H1 (cell line): ENCODE data around the gene CPNE4. TPM values are rescaled to one million over a fixed set of nuclear protein-coding genes. Genes with fewer than 3 reads are reported as not detected.

Experiments
- CTCF ChIA-PET: fragments of 300-600 bp; sonication (Branson Sonifier 250); formaldehyde crosslinking; loops from one replicate; lab custom pipeline; 2021; ENCODE audit not compliant: partially characterized antibody; lab: Charles Lee
- POLR2A ChIA-PET: fragments of 300-600 bp; sonication (Branson Sonifier 250); formaldehyde crosslinking; loops from one replicate; lab custom pipeline; 2021; ENCODE audit warnings: inconsistent platforms; ENCODE audit not compliant: partially characterized antibody; lab: Charles Lee
- DNase-seq, 2 experiments: peaks; one replicate each; pipeline versions ENCODE4 v3.0.0 to v3.0.0-alpha.2; 2010 to 2022; ENCODE audit warnings: low spot score in 2 of 2, low read depth in 1 of 2, mixed read lengths in 1 of 2
- FAIRE-seq: peaks from 2 replicates; lab custom pipeline; 2011; peaks lifted over from hg19 to GRCh38; lab: Jason Lieb, UNC
- H2AFZ ChIP-seq: 2 replicates; pipeline ENCODE4 v1.8.1; 2012; ENCODE audit warnings: low read length, inconsistent platforms
- H2AK5ac ChIP-seq: 2 replicates; pipeline ENCODE4 v1.6.1; 2013; ENCODE audit warnings: low read depth, low read length
- H2BK120ac ChIP-seq: replicated peaks from 2 replicates; pipeline ENCODE3; 2013; ENCODE audit warnings: low read depth, low read length, inconsistent platforms
- H2BK12ac ChIP-seq: 2 replicates; pipeline ENCODE4 v1.6.1; 2013; ENCODE audit warnings: low read depth, low read length
- H2BK15ac ChIP-seq: 2 replicates; pipeline ENCODE4 v1.6.1; 2013; ENCODE audit warnings: low read length
- H2BK20ac ChIP-seq: 2 replicates; pipeline ENCODE4 v1.6.1; 2013; ENCODE audit warnings: low read length
- H2BK5ac ChIP-seq: 2 replicates; pipeline ENCODE4 v1.6.1; 2013; ENCODE audit warnings: low read depth, low read length
- H3K14ac ChIP-seq: 2 replicates; pipeline ENCODE4 v1.6.1; 2013; ENCODE audit warnings: inconsistent platforms; ENCODE audit not compliant: insufficient read length
- H3K18ac ChIP-seq: 2 replicates; pipeline ENCODE4 v1.6.1; 2013; ENCODE audit warnings: low read length; ENCODE audit errors: extremely low read depth
- H3K23ac ChIP-seq: 2 replicates; pipeline ENCODE4 v1.6.1; 2013; ENCODE audit warnings: inconsistent platforms; ENCODE audit not compliant: insufficient read length
- H3K23me2 ChIP-seq: 2 replicates; pipeline ENCODE4 v1.6.1; 2013; ENCODE audit warnings: low read depth, low read length
- H3K27ac ChIP-seq: 2 replicates; pipeline ENCODE4 v1.6.1; 2011; ENCODE audit warnings: low read depth, low read length, inconsistent platforms
- H3K27me3 ChIP-seq, 4 experiments: replicated peaks in 1 of 4; 1 replicate in 1 of 4; 2 replicates in 3 of 4; pipeline versions ENCODE4 v1.6.1 to v1.8.1; 2011 to 2013; ENCODE audit warnings: low read length in 3 of 4, mild to moderate bottlenecking in 3 of 4, inconsistent platforms in 2 of 4, mixed read lengths in 2 of 4, moderate library complexity in 1 of 4; ENCODE audit not compliant: control insufficient read depth in 3 of 4, insufficient read depth in 3 of 4; ENCODE audit errors: extremely low read depth in 1 of 4
- H3K36me3 ChIP-seq, 4 experiments: 2 replicates each; pipeline versions ENCODE4 v1.6.1 to v1.8.1; 2011 to 2013; ENCODE audit warnings: mild to moderate bottlenecking in 4 of 4, low read length in 3 of 4, moderate library complexity in 2 of 4, control low read depth in 1 of 4, inconsistent platforms in 1 of 4; ENCODE audit not compliant: insufficient read depth in 4 of 4, control insufficient read depth in 2 of 4
- H3K4ac ChIP-seq: replicated peaks from 2 replicates; pipeline ENCODE3; 2013; ENCODE audit warnings: low read length, low read depth, mixed read lengths, inconsistent platforms; ENCODE audit not compliant: insufficient read length
- H3K4me1 ChIP-seq, 4 experiments: replicated peaks in 1 of 4; 1 replicate in 1 of 4; 2 replicates in 3 of 4; pipeline versions ENCODE4 v1.6.1 to v1.8.1; 2011 to 2013; ENCODE audit warnings: low read length in 3 of 4, inconsistent platforms in 2 of 4, mixed read lengths in 1 of 4; ENCODE audit not compliant: insufficient read depth in 4 of 4, control insufficient read depth in 3 of 4
- H3K4me2 ChIP-seq, 2 experiments: 2 replicates each; pipeline versions ENCODE4 v1.6.1 to v1.8.1; 2011 to 2013; ENCODE audit warnings: low read depth in 2 of 2, low read length in 2 of 2, control low read depth in 1 of 2, inconsistent platforms in 1 of 2, mild to moderate bottlenecking in 1 of 2; ENCODE audit not compliant: insufficient read depth in 1 of 2
- H3K4me3 ChIP-seq, 4 experiments: fragments of 200-600, 300-600 bp in 1 of 4; sonication (generic), shearing (Covaris generic), sonication (Bioruptor Twin) in 1 of 4; 2 replicates each; pipeline versions ENCODE4 v1.5.1 to v1.8.1; 2011 to 2016; ENCODE audit warnings: low read length in 4 of 4, low read depth in 3 of 4, control low read depth in 2 of 4, inconsistent platforms in 2 of 4, mild to moderate bottlenecking in 2 of 4, mixed read lengths in 1 of 4, moderate library complexity in 1 of 4; ENCODE audit not compliant: insufficient read depth in 2 of 4; ENCODE audit errors: extremely low read depth in 1 of 4
- H3K56ac ChIP-seq: replicated peaks from 2 replicates; pipeline ENCODE3; 2013; ENCODE audit warnings: low read depth, mild to moderate bottlenecking, mixed read lengths, low read length, inconsistent platforms; ENCODE audit not compliant: insufficient read length
- H3K79me1 ChIP-seq: 2 replicates; pipeline ENCODE4 v1.6.1; 2013; ENCODE audit warnings: low read depth, low read length, control low read depth
- H3K79me2 ChIP-seq, 2 experiments: 2 replicates each; pipeline versions ENCODE4 v1.6.1 to v1.8.1; 2012 to 2013; ENCODE audit warnings: low read length in 2 of 2, mild to moderate bottlenecking in 2 of 2, inconsistent platforms in 1 of 2; ENCODE audit not compliant: insufficient read depth in 2 of 2, control insufficient read depth in 1 of 2
- H3K9ac ChIP-seq, 4 experiments: replicated peaks in 1 of 4; 1 replicate in 1 of 4; 2 replicates in 3 of 4; pipeline versions ENCODE4 v1.6.1 to v1.8.1; 2011 to 2013; ENCODE audit warnings: low read depth in 3 of 4, low read length in 3 of 4, control low read depth in 2 of 4, mild to moderate bottlenecking in 2 of 4, moderate library complexity in 2 of 4, inconsistent platforms in 1 of 4; ENCODE audit errors: extremely low read depth in 1 of 4
- H3K9me3 ChIP-seq, 2 experiments: 2 replicates each; pipeline versions ENCODE4 v1.6.1 to v1.8.1; 2012 to 2013; ENCODE audit warnings: mild to moderate bottlenecking in 2 of 2, moderate library complexity in 2 of 2, control low read depth in 1 of 2, inconsistent platforms in 1 of 2, low read depth in 1 of 2, low read length in 1 of 2, mixed read lengths in 1 of 2; ENCODE audit not compliant: insufficient read depth in 2 of 2
- H4K20me1 ChIP-seq, 2 experiments: replicated peaks in 1 of 2; 2 replicates each; pipeline versions ENCODE3 to v1.8.1; 2011 to 2013; ENCODE audit warnings: inconsistent platforms in 2 of 2, low read length in 2 of 2, mild to moderate bottlenecking in 1 of 2; ENCODE audit not compliant: insufficient read depth in 2 of 2, control insufficient read depth in 1 of 2
- H4K5ac ChIP-seq: 2 replicates; pipeline ENCODE4 v1.6.1; 2013; ENCODE audit warnings: low read length, low read depth, mixed read lengths, inconsistent platforms; ENCODE audit not compliant: insufficient read length
- H4K8ac ChIP-seq: 2 replicates; pipeline ENCODE4 v1.8.0; 2013; ENCODE audit warnings: mild to moderate bottlenecking, moderate library complexity, low read length, inconsistent platforms; ENCODE audit not compliant: insufficient read depth; ENCODE audit errors: extremely low read depth
- H4K91ac ChIP-seq: replicated peaks from 2 replicates; pipeline ENCODE3; 2013; ENCODE audit warnings: low read length, mixed read lengths, inconsistent platforms; ENCODE audit not compliant: insufficient read length
- ATF2 ChIP-seq: IDR thresholded peaks from 2 replicates; pipeline ENCODE4 v1.6.1; 2012; ENCODE audit warnings: low read length, inconsistent platforms
- CTCF ChIP-seq, 3 experiments: IDR thresholded peaks; 1 replicate in 2 of 3; 2 replicates in 1 of 3; pipeline versions ENCODE4 v1.5.1 to v1.6.1; 2011; ENCODE audit warnings: low read length in 3 of 3, mild to moderate bottlenecking in 3 of 3, inconsistent platforms in 2 of 3, low read depth in 1 of 3, moderate library complexity in 1 of 3; ENCODE audit not compliant: insufficient read depth in 1 of 3; ENCODE audit errors: control extremely low read depth in 1 of 3
- PHF8 ChIP-seq: fragments of 200-600 bp; sonication (generic); conservative IDR thresholded peaks from 2 replicates; pipeline ENCODE4 v1.7.1; 2012; ENCODE audit warnings: low read depth, mild to moderate bottlenecking, inconsistent platforms, low read length, moderate library complexity
- RNF2 ChIP-seq: fragments of 200-900, 300-1000 bp; sonication (generic); IDR thresholded peaks from 2 replicates; pipeline ENCODE4 v1.7.1; 2016; ENCODE audit warnings: borderline replicate concordance, low read depth, mild to moderate bottlenecking, antibody characterized with exemption, low read length; ENCODE audit not compliant: poor library complexity, severe bottlenecking; ENCODE audit errors: missing control alignments
- SP4 ChIP-seq: IDR thresholded peaks from 2 replicates; pipeline ENCODE4 v1.6.1; 2012; ENCODE audit warnings: low read length, inconsistent platforms
- ZNF274 ChIP-seq: IDR thresholded peaks from 2 replicates; pipeline ENCODE4 v1.7.0; 2012; ENCODE audit warnings: low read length, borderline replicate concordance; ENCODE audit errors: extremely low read depth
- WGBS, 2 experiments: shearing (Covaris generic) in 1 of 2; methylation state at CpG; one replicate each; pipeline versions ENCODE4 v1.1.6 to v1.1.7; 2013 to 2015; ENCODE audit warnings: low lambda C conversion rate in 2 of 2, mixed read lengths in 2 of 2, inconsistent platforms in 1 of 2, low coverage in 1 of 2, missing lambda C conversion rate in 1 of 2; ENCODE audit not compliant: insufficient replicate concordance in 2 of 2, insufficient coverage in 1 of 2, insufficient read length in 1 of 2; ENCODE audit errors: extremely low coverage in 1 of 2, missing lambda C conversion rate in 1 of 2; 5-methylcytosine and 5-hydroxymethylcytosine counted together
- polyA plus RNA-seq, 7 experiments: library from polyadenylated mRNA; depleted of rRNA in 3 of 7; stranded (reverse) in 5 of 7; unstranded in 2 of 7; fragments of >200 nt in 5 of 7; fragments of 200-250 nt in 2 of 7; gene quantifications; 1 replicate in 5 of 7; 2 replicates in 1 of 7; 4 replicates in 1 of 7; pipeline versions ENCODE4 v1.2.1 to v1.2.3, GENCODE V29; 2011 to 2013; ENCODE audit warnings: missing spikeins in 2 of 7, mixed read lengths in 2 of 7
- total RNA-seq: library from RNA; stranded (reverse); fragmentation: NEBNext Ultra II Directional; extraction: Animal tissue kit (Norgen Biotek cat#: 25700); gene quantifications from 2 replicates; pipeline ENCODE4 v1.2.1, GENCODE V29; 2021

CPNE4 gene
- total and polyA plus RNA-seq, 2 of the 8 experiments (the other 6 are each of a cell fraction or from before 2014, with no cell fraction given): 0.82 to 3.8 TPM

- Histone ChIP-seq H3K23ac (no peak overlapping the region), H3K9me3 (no peaks in the 10 kb centered on the region), H3K4me1 (no peaks in the 10 kb centered on the region), H4K91ac (no peak overlapping the region), H2BK120ac (no peak overlapping the region), H4K20me1 (no peaks in the 10 kb centered on the region), H3K18ac (no peak overlapping the region), H2AFZ (no peak overlapping the region), H2BK20ac (no peak overlapping the region), H4K5ac (no peak overlapping the region), H3K4ac (no peak overlapping the region), H4K8ac (no peak overlapping the region), H2BK12ac (no peak overlapping the region), H3K4me2 (no peak overlapping the region), H3K56ac (no peak overlapping the region), H3K23me2 (no peaks in the 10 kb centered on the region), H2BK5ac (no peak overlapping the region), H3K27ac (no peak overlapping the region), H3K4me3 (no peak overlapping the region), H3K9ac (no peak overlapping the region), H3K79me2 (no peaks in the 10 kb centered on the region), H3K36me3 (no peaks in the 10 kb centered on the region), H3K79me1 (no peaks in the 10 kb centered on the region), H2AK5ac (no peak overlapping the region), H3K27me3 (no peaks in the 10 kb centered on the region), H3K14ac (no peak overlapping the region), H2BK15ac (no peak overlapping the region)
- WGBS, 2 experiments: 100% methylated on average over 2 of the region's 2 CpGs; no CpG with 5 or more reads in 1 of the 2 experiments
- DNase-seq (no peak), FAIRE-seq (no peak)
- CTCF ChIA-PET: no interaction called here
- POLR2A ChIA-PET: no interaction called here
- TF ChIP-seq CTCF (IDR thresholded peaks at IDR 0.05; ENCODE audit: control extremely low read depth in 1 of 3, insufficient read depth in 1 of 3, low read depth in 1 of 3, low read length in 3 of 3) (no peak), ATF2 (no peak), ZNF274 (no peak), PHF8 (no peak), RNF2 (no peak), SP4 (no peak)
Observed at GRCh38 chr3:131731709-131732108, 303.1 kb downstream of the CPNE4 start.
